ENCODE data around the gene MBTPS1. TPM values are rescaled to one million over a fixed set of nuclear protein-coding genes. Genes with fewer than 3 reads are reported as not detected.
A peak's percentile ranks its signal among the peaks of the same experiment; 100 is the strongest.

MBTPS1 gene
- total and polyA plus RNA-seq, 9 of the 15 experiments (the other 6 are each of a cell fraction or from before 2014, with no cell fraction given) = 2.8 to 57.6 (median 43.8) TPM

GRCh38 chr16:84043486-84044117 is 73.1 kb downstream of the MBTPS1 start (continued):
- TF ChIP-seq ZNF280A (IDR thresholded peaks at IDR 0.05; ENCODE audit: low read depth, partially characterized antibody) (no peak), SOX6 (IDR thresholded peaks at IDR 0.05) (peak; percentile 90), CTBP1 (IDR thresholded peaks at IDR 0.05; ENCODE audit: borderline replicate concordance) (peak; percentile 70), MEF2A (IDR thresholded peaks at IDR 0.05; ENCODE audit: control insufficient read depth, low read depth, low read length) (no peak), ARNT (IDR thresholded peaks at IDR 0.05) (0 out of 4 replicates have a peak, but pooled peaks of 1 of the 2 experiments have one; percentile 53), ZNF41 (CRISPR knock-in tag; conservative IDR thresholded peaks at IDR 0.05) (0 out of 2 replicates have a peak, but pooled peaks have one; percentile 39), MAZ (CRISPR knock-in tag; conservative IDR thresholded peaks at IDR 0.05 in 1 of 2, IDR thresholded peaks at IDR 0.05 in 1 of 2) (peak; percentile 44 to 57; a peak in 1 of 4 replicates), ESRRB (CRISPR knock-in tag; IDR thresholded peaks at IDR 0.05; ENCODE audit: borderline replicate concordance) (no peak), CBFB (CRISPR knock-in tag; IDR thresholded peaks at IDR 0.05) (peak; percentile 98), FOXJ2 (tag; IDR thresholded peaks at IDR 0.05) (0 out of 2 replicates have a peak, but pooled peaks have one; percentile 45), KLF16 (IDR thresholded peaks at IDR 0.05) (peak; percentile 92), TSHZ1 (CRISPR knock-in tag; IDR thresholded peaks at IDR 0.05) (no peak), ZZZ3 (IDR thresholded peaks at IDR 0.05) (no peak), TCF3 (CRISPR knock-in tag; IDR thresholded peaks at IDR 0.05) (peak; percentile 91), GMEB1 (CRISPR knock-in tag; IDR thresholded peaks at IDR 0.05) (no peak), RBBP5 (IDR thresholded peaks at IDR 0.05; ENCODE audit: borderline replicate concordance, insufficient read depth, low read length, poor library complexity, severe bottlenecking) (peak; percentile 48), DPF2 (IDR thresholded peaks at IDR 0.05) (peak; percentile 90), MECOM (CRISPR knock-in tag; IDR thresholded peaks at IDR 0.05) (0 out of 2 replicates have a peak, but pooled peaks have one; percentile 19)
- TF ChIP-seq, protein P1, sequence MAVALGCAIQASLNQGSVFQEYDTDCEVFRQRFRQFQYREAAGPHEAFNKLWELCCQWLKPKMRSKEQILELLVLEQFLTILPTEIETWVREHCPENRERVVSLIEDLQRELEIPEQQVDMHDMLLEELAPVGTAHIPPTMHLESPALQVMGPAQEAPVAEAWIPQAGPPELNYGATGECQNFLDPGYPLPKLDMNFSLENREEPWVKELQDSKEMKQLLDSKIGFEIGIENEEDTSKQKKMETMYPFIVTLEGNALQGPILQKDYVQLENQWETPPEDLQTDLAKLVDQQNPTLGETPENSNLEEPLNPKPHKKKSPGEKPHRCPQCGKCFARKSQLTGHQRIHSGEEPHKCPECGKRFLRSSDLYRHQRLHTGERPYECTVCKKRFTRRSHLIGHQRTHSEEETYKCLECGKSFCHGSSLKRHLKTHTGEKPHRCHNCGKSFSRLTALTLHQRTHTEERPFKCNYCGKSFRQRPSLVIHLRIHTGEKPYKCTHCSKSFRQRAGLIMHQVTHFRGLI (CRISPR knock-in tag; IDR thresholded peaks at IDR 0.05) = peak; percentile 39; the same call in 1 of the 2 replicates
